Measurements from ENCODE around the gene NDUFV3. TPM values are rescaled to one million over a fixed set of nuclear protein-coding genes. Genes with fewer than 3 reads are reported as not detected.

NDUFV3 gene
- total RNA-seq, 2 experiments from 2014 or later: 23.1 to 29.4 TPM

DNA sequence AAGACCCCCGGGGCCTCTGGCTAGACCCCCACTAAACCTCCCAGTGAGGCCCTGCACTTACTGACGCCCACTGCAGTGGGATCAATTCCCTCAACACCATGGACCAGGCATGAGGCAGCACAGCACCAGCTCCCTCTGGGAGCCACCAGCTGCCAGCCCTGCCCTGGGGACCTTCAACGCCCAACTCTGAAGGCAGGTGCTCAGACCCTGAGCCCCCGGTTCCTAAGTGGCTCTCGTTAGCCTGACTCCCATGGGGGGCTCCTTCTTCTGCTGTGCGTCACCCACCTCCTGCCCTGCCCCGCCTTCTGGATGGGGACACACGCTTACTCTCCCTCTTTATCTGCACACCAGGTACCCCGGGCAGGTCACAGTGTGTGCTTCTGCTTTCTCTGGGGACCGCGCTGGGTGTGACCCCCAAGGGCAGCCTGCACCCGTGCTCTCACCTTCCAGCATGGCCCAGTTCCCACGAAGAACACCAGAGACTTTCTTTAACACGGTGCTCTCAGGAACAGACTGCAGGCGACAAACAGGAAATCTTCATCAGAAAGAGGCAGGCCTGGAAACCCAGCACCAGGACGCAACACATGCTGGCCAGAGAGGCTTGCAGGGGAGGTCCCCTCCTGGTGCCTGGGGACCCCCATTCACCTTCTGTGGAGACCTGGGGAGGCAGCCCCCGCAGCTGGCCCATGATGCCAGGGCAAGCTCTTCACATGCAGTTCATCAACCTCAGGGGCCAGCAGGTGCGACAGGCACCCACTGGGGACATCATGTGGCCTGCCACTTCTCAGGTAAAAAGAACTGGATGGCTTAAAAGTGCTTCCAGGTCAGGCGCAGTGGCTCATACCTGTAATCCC is 41.1 kb upstream of the NDUFV3 start:
- no peak overlapping the region for H2AFZ ChIP-seq (ENCODE audit: low read length)
- H3K36me3 ChIP-seq (ENCODE audit: insufficient read depth, low read length): peaks cover 95% of the 10 kb centered on the region
- peaks cover 4% of the 10 kb centered on the region; the same call in 1 of the 2 replicates for H3K79me2 ChIP-seq (ENCODE audit: insufficient read depth, low read depth, low read length)
- no peak overlapping the region for H3K4me2 ChIP-seq (ENCODE audit: low read length)
- DNase-seq (ENCODE audit: low spot score): no peak
- H3K4me1 ChIP-seq (ENCODE audit: insufficient read depth, low read length, poor library complexity, severe bottlenecking): no peaks in the 10 kb centered on the region
- BruUV-seq (replicated peaks): no TSS peak
- no peak for TF ChIP-seq EZH2phosphoT487 (IDR thresholded peaks at IDR 0.05; ENCODE audit: borderline replicate concordance, low read depth, low read length)
- TF ChIP-seq, protein P1, sequence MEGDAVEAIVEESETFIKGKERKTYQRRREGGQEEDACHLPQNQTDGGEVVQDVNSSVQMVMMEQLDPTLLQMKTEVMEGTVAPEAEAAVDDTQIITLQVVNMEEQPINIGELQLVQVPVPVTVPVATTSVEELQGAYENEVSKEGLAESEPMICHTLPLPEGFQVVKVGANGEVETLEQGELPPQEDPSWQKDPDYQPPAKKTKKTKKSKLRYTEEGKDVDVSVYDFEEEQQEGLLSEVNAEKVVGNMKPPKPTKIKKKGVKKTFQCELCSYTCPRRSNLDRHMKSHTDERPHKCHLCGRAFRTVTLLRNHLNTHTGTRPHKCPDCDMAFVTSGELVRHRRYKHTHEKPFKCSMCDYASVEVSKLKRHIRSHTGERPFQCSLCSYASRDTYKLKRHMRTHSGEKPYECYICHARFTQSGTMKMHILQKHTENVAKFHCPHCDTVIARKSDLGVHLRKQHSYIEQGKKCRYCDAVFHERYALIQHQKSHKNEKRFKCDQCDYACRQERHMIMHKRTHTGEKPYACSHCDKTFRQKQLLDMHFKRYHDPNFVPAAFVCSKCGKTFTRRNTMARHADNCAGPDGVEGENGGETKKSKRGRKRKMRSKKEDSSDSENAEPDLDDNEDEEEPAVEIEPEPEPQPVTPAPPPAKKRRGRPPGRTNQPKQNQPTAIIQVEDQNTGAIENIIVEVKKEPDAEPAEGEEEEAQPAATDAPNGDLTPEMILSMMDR (conservative IDR thresholded peaks at IDR 0.05; ENCODE audit: low read length): no peak
- no peak overlapping the region for H3K4me3 ChIP-seq (ENCODE audit: low read depth, low read length, poor library complexity, severe bottlenecking)
- no peak overlapping the region for H3K27ac ChIP-seq (ENCODE audit: low read depth, low read length, poor library complexity, severe bottlenecking)
- H3K9me3 ChIP-seq (ENCODE audit: low read length): no peaks in the 10 kb centered on the region
- no peaks in the 10 kb centered on the region; the same call in none of the 2 replicates for H4K20me1 ChIP-seq (ENCODE audit: insufficient read depth, low read length)
- intact Hi-C loops (cut with micrococcal nuclease; ENCODE audit: unreplicated experiment): no loop called here
- ChIA-PET POLR2A (no interaction called here), CTCF (ENCODE audit: unreplicated experiment) (no interaction called here)
- no peaks in the 10 kb centered on the region for H3K9me2 ChIP-seq (ENCODE audit: insufficient read depth, low read length)

GRCh38 chr21:42852925-42853570 is 40.1 kb upstream of the NDUFV3 start:
- no peak overlapping the region for H3K27ac ChIP-seq (ENCODE audit: low read depth, low read length, poor library complexity, severe bottlenecking)
- POLR2A ChIA-PET: no interaction called here
- no peaks in the 10 kb centered on the region for H3K9me3 ChIP-seq (ENCODE audit: low read length)
- no peak overlapping the region for H2AFZ ChIP-seq (ENCODE audit: low read length)
- TF ChIP-seq, protein P1 (conservative IDR thresholded peaks at IDR 0.05; ENCODE audit: low read length): no peak
- no peak for TF ChIP-seq EZH2phosphoT487 (IDR thresholded peaks at IDR 0.05; ENCODE audit: borderline replicate concordance, low read depth, low read length)
- H3K36me3 ChIP-seq (ENCODE audit: insufficient read depth, low read length): peaks cover 95% of the 10 kb centered on the region
- DNase-seq (ENCODE audit: low spot score): no peak
- H4K20me1 ChIP-seq (ENCODE audit: insufficient read depth, low read length): peaks cover 5% of the 10 kb centered on the region
- H3K79me2 ChIP-seq (ENCODE audit: insufficient read depth, low read depth, low read length): no peaks in the 10 kb centered on the region
- no peaks in the 10 kb centered on the region for H3K9me2 ChIP-seq (ENCODE audit: insufficient read depth, low read length)
- BruUV-seq (replicated peaks): no TSS peak
- CTCF ChIA-PET (ENCODE audit: unreplicated experiment): no interaction called here
- no peak overlapping the region for H3K4me3 ChIP-seq (ENCODE audit: low read depth, low read length, poor library complexity, severe bottlenecking)
- intact Hi-C loops (cut with micrococcal nuclease; ENCODE audit: unreplicated experiment): no loop called here
- no peaks in the 10 kb centered on the region for H3K4me1 ChIP-seq (ENCODE audit: insufficient read depth, low read length, poor library complexity, severe bottlenecking)
- no peak overlapping the region for H3K4me2 ChIP-seq (ENCODE audit: low read length)

DNA sequence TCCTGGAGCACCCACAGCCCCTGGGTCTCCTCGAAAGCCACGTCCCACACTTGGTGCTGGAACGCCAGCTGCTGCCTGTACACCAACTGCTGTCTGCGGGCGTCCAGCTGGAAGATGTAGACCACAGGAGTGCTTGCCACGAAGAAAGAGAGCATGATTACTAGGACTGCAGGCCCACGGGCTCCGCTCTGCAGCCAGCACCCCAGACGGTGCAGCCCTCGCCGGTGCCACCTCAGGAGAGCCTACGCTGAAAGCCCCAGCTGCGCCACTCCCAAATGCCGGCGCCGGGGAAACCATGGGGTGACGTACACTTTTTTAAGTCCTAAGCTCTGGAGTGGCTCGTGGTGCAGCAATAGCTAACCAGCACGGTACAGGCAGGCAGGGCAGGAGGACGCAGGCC is 39.5 kb upstream of the NDUFV3 start:
- no peak for DNase-seq (ENCODE audit: low spot score)
- H4K20me1 ChIP-seq (ENCODE audit: insufficient read depth, low read length): peaks cover 5% of the 10 kb centered on the region
- ChIA-PET CTCF (ENCODE audit: unreplicated experiment) (no interaction called here), POLR2A (interaction anchor here (0.6 kb wide), 1 partner anchor 1435 kb away, joined by 3 read pairs; no protein-coding TSS in a partner anchor)
- intact Hi-C loops (cut with micrococcal nuclease; ENCODE audit: unreplicated experiment): no loop called here
- H3K27ac ChIP-seq (ENCODE audit: low read depth, low read length, poor library complexity, severe bottlenecking): no peak overlapping the region
- H2AFZ ChIP-seq (ENCODE audit: low read length): no peak overlapping the region
- BruUV-seq (replicated peaks): no TSS peak
- no peaks in the 10 kb centered on the region for H3K9me3 ChIP-seq (ENCODE audit: low read length)
- TF ChIP-seq, protein P1 (conservative IDR thresholded peaks at IDR 0.05; ENCODE audit: low read length): no peak
- TF ChIP-seq EZH2phosphoT487 (IDR thresholded peaks at IDR 0.05; ENCODE audit: borderline replicate concordance, low read depth, low read length): no peak
- H3K4me3 ChIP-seq (ENCODE audit: low read depth, low read length, poor library complexity, severe bottlenecking): no peak overlapping the region
- no peaks in the 10 kb centered on the region for H3K79me2 ChIP-seq (ENCODE audit: insufficient read depth, low read depth, low read length)
- H3K4me1 ChIP-seq (ENCODE audit: insufficient read depth, low read length, poor library complexity, severe bottlenecking): no peaks in the 10 kb centered on the region
- H3K36me3 ChIP-seq (ENCODE audit: insufficient read depth, low read length): peaks cover 98% of the 10 kb centered on the region
- no peaks in the 10 kb centered on the region for H3K9me2 ChIP-seq (ENCODE audit: insufficient read depth, low read length)
- no peak overlapping the region for H3K4me2 ChIP-seq (ENCODE audit: low read length)
